HepG2 (cell line): ENCODE data around the gene FOSB. TPM values are rescaled to one million over a fixed set of nuclear protein-coding genes. Genes with fewer than 3 reads are reported as not detected.

Experiments
- DNMT3B ChIP-seq: conservative IDR thresholded peaks from 2 replicates; pipeline ENCODE4 v1.6.1; 2016; ENCODE audit warnings: missing biosample characterization, control low read depth
- E2F2 ChIP-seq: sonication (generic); formaldehyde crosslinking; IDR thresholded peaks from 2 replicates; pipeline ENCODE4 v1.4.0; 2020; ENCODE audit warnings: missing genetic modification reagents, borderline replicate concordance
- FOXJ3 ChIP-seq: sonication (generic); formaldehyde crosslinking; IDR thresholded peaks from 2 replicates; pipeline ENCODE4 v1.4.0; 2020; ENCODE audit warnings: missing genetic modification reagents, mild to moderate bottlenecking, borderline replicate concordance
- JDP2 ChIP-seq: sonication (generic); formaldehyde crosslinking; IDR thresholded peaks from 2 replicates; pipeline ENCODE4 v1.8.1; 2022; ENCODE audit warnings: missing genetic modification reagents, borderline replicate concordance
- KIAA2018 ChIP-seq: sonication (generic); formaldehyde crosslinking; IDR thresholded peaks from 2 replicates; pipeline ENCODE4 v1.5.0; 2020; ENCODE audit warnings: mild to moderate bottlenecking, missing genetic modification reagents, borderline replicate concordance
- RNF219 ChIP-seq: sonication (generic); formaldehyde crosslinking; IDR thresholded peaks from 2 replicates; pipeline ENCODE4 v1.5.0; 2020; ENCODE audit warnings: mild to moderate bottlenecking, missing genetic modification reagents
- ZBED4 ChIP-seq: sonication (generic); formaldehyde crosslinking; IDR thresholded peaks from 2 replicates; pipeline ENCODE4 v1.4.0; 2020; ENCODE audit warnings: missing genetic modification reagents, borderline replicate concordance
- ZNF383 ChIP-seq: sonication (generic); formaldehyde crosslinking; IDR thresholded peaks from 2 replicates; pipeline ENCODE4 v1.4.0; 2020; ENCODE audit warnings: missing genetic modification reagents, mild to moderate bottlenecking, borderline replicate concordance
- ZNF891 ChIP-seq: sonication (generic); formaldehyde crosslinking; IDR thresholded peaks from 2 replicates; pipeline ENCODE4 v1.5.0; 2020; ENCODE audit warnings: mild to moderate bottlenecking, missing genetic modification reagents
- polyA plus RNA-seq, 8 experiments: library from polyadenylated mRNA; depleted of rRNA in 3 of 8; stranded (reverse) in 7 of 8; unstranded in 1 of 8; fragments of >200 nt; fragmentation: Illumina TruSeq in 4 of 8; extraction: Trizol in 4 of 8; gene quantifications; 2 replicates each; pipeline versions ENCODE4 v1.2.1 to v1.2.3, GENCODE V29; 2011 to 2016; ENCODE audit warnings: low read depth in 4 of 8, missing spikeins in 1 of 8, mixed read lengths in 1 of 8; ENCODE audit not compliant: insufficient read depth in 1 of 8
- total RNA-seq, 5 experiments: library from RNA; depleted of rRNA; stranded (reverse); fragments of >200 nt; fragmentation: Illumina TruSeq; extraction: Trizol; gene quantifications; 2 replicates each; pipeline ENCODE4 v1.2.3, GENCODE V29; 2016; ENCODE audit warnings: low read depth in 1 of 5

The FOSB gene
- total and polyA plus RNA-seq, 2 of the 13 experiments (the other 11 are each of a cell fraction or from before 2014, with no cell fraction given), result 2.8 to 6.0 TPM

DNA sequence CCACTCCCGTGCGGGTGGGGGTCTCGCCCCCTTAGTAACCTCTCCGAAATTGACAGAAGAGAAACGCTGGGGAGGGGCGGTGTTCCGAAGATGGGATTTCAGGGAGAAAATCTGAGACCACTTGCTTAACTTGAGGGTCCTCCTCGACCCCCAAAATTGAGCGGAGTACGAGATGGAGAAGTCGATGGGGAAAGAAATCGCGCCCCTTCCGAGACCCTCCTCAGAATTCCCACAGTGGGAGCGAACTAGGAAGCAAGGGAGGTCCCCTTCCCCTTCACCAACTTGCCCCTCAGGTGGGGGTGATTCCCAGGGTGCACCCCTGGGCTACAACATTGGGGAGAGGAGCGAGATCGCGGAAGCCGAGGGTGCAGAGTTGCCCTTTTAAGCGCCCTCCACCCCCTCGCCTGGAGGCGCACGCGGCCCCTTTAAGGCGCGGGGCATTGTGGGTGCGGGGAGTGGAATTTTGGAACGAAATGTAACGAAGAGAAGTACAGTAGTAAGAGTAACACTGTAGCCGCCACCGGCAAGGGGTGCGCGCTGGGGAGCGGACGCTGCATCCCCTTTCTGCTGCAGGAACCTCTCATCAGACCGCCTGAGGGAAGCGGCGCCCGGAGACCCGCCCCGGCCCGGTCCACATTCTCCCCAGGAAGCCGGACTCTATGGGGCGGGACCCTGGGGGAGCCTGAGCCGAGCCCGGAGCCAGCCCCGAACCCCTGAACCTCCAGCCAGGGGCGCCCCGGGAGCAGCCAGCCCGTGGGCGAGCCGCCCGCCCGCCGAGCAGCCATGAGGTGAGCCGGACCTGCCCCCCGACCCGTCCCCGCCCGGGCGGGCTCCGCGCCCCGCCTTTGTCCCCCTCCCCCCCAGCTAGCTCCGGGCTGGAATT, 39.4 kb downstream of the FOSB start, which contains the start of gene VASP (continued):
- TF ChIP-seq ZBED4 (CRISPR knock-in tag) (no peak), JDP2 (CRISPR knock-in tag) (peak; percentile 48; the same call in 1 of the 2 replicates), E2F2 (CRISPR knock-in tag) (no peak; the same call in 1 of the 2 replicates), RNF219 (CRISPR knock-in tag) (no peak), KIAA2018 (CRISPR knock-in tag) (no peak), ZNF383 (CRISPR knock-in tag) (no peak), DNMT3B (CRISPR knock-in tag) (no peak), ZNF891 (CRISPR knock-in tag) (no peak), FOXJ3 (CRISPR knock-in tag) (peak; percentile 35; the same call in 1 of the 2 replicates)
